HL-60/S4 treated with phorbol 12-myristate 13-acetate at 8.2 ng/mL for 4 days and 3 days (cell line): ENCODE measurements around the gene HDAC7.

Experiments
- in situ Hi-C: fragments of 300-500 bp; cut with MboI; formaldehyde crosslinking; loops from 2 replicates; pipeline ENCODE4 v1.15.0; 2022; ENCODE audit warnings: low sequenced_read_pairs

The HDAC7 gene

DNA sequence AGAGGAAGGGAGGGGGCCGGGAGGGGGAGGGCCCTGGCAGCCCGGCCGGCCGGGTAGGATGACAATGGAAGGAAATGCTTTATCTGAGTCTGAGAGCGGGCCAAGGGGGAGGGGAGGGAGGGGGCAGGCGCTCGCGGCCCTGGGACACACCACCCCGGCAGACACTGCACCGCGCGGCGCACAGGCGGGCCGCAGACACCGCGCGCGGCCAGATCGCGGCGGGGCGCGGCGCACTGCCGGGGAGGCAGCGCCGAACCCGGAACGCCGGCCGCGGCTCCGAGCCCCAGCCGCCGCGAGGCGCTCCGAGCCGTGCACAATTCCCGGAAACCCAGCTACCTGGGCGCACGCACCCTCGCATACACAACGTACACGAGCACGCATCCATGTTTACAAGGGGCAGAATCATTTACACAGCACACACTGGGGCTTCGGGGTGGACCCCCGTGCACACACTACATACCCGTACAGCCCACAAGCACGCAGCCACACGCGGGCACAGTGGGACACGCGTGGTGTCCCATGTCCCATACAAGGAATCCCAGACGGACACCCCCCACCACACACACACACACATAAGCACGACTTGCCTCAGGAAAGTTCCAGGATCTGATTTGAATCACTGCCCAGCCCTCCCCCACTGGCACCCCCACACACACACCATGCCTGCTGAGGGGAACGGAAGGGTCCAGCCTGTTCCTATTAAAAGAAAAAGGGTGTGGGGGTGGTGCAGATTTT lies at the start of gene HDAC7:
Gene HDAC7 (minus strand): TSS at position 8 of the 735 bp plus-strand sequence. CDS start 118 bp downstream, outside the sequence.
- in situ Hi-C loops, result no loop called here

DNA sequence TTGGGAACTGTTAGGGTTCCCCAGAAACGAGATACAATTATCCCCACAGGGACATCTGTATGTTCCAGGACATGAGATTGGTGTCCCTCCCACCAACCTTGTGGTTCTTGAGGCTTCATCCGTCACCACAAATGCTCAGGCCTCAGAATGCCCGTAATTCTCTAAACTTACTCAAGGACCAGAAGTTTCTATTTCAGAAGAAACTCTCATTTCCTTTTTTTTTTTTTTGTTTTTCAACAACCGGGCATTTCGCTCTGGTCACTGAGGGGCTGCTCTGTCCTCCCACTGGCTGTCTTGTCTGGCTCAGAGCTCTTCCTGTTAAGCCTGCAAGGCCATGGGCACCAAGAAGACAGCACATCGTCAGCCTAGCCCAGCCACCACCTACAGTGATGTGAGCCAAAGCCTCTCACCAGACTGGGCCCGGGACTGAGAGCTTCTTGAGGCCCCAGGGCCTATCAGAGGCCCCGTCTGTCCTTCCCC lies 48.9 kb upstream of the HDAC7 start:
- in situ Hi-C loops, result no loop called here

DNA sequence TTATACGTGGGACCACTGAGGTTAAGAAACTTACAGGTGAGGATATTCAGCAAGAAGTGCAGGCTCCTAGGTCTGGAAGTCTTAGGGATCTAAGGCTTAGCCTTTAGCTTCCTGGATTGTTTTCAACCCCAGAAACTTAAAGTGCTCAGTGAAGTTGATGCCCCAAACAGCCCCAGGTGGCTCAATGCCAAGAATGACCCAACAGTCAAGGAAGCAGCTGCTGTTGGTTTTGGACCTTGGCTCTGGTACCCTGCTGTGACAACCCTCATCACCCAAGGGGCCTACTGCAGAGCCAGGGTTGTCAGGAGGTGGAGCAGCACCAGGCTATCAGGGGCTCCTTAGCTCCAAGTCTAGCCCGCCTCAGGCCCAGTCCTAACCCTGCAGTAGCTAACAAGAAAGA lies 48.3 kb upstream of the HDAC7 start:
- in situ Hi-C loops, result no loop called here

DNA sequence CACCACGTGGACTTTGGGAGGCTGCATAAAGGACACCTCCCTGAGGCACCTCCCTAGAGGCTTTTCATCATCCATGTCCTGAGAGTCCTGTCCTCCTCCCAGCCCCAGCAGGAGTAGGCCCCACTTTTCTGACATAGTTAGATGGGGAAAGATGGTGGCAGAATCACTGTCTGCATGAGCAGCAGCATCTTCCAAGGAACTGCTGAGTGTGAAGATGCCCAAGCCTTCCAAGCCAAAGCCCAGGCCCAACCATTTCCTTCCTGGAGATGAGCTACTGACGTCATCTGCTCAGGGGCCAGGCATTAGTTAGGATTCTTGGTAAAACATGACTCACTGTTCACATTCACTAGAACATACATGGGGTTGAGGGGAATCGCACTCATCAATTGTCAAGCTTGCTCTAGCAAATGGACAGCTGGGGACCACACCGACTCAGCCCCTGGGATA lies 47.8 kb upstream of the HDAC7 start:
- in situ Hi-C loops, result no loop called here

DNA sequence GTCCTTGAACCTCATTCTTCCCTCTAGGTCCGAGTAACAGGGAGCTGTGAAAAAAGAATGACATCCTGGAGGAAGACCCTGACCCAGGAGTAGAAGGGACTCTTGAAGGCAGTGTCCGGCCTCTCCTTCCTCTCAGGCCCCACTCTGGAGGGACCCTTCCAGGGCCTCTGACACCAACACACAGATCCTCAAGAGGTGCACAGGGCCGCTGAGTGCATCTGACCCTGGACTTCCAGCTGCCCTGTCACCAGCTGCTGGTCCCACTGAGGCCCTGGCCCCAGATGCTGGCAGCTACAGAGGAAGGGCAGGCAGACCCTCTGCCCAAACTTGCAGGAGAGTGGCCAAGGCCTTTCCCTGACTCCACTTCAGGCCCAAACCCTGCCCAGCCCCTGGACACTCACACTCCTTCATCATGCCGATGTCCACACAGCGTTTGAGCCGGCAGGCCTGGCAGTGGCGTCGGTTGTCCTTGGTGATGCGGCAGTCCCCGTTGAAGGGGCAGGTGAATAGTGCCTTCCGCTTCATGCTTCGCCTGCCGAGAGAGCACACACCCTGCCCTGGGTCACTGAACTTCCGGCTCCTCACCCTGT lies 45.0 kb upstream of the HDAC7 start:
- in situ Hi-C loops, result no loop called here

DNA sequence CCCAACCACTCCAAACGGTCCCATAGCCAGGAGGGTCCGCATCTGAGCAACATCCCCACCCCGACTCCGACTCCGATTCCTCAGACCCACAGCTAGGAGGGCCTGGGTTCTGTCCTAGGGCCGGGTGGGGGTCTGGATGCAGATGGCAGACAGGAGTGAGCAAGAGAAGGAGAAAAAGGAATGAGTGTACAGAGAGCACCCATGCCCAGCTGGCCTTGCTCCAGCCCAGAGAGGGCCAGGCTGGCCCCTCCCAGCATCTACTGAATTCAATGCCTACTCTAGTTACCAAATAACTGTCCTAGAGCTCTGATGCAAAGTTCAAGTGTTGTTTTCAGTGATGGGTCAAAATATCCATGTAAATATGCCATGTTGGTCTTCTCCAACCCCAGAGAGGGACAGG lies 44.3 kb upstream of the HDAC7 start:
- in situ Hi-C loops, result no loop called here

DNA sequence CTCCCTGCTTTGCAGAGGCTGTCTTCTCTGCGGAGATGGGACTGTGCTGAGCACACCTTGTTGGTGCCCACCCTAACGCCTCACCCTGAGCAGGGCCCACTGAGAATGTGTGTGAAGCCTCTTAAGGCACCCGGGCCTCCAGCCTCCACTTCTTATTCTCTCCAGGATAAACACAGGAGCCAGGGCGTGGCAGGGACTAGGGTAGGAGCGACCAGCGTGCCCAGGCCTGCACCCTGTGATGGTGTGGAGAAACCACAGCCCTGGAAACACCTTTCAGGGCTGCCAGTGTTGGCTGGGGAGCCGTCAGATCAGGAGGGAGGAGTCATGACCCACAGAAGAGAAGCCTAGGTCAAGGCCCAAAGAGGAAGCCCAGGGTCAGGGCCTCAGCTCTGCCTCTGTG lies 43.8 kb upstream of the HDAC7 start:
- in situ Hi-C loops, result no loop called here

DNA sequence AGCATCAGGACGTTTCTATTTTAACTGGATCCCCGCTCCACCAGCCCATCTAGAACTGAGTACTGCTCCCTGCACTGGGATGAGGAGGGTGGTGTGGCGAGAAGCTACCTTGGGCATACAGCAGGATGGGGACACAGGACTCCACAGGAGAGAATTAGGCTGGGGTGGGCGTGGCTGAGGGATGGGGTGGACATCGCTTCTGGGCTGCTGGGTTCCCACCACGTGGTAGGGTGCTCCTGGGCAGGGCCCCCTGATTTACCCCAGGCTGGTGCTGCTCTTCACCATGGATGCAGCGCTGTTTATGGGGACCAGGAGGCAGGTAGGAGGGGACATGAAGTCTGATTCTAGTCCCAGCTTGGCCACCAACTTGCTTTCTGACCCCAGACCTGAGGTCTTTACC lies 43.2 kb upstream of the HDAC7 start:
- in situ Hi-C loops, result no loop called here

DNA sequence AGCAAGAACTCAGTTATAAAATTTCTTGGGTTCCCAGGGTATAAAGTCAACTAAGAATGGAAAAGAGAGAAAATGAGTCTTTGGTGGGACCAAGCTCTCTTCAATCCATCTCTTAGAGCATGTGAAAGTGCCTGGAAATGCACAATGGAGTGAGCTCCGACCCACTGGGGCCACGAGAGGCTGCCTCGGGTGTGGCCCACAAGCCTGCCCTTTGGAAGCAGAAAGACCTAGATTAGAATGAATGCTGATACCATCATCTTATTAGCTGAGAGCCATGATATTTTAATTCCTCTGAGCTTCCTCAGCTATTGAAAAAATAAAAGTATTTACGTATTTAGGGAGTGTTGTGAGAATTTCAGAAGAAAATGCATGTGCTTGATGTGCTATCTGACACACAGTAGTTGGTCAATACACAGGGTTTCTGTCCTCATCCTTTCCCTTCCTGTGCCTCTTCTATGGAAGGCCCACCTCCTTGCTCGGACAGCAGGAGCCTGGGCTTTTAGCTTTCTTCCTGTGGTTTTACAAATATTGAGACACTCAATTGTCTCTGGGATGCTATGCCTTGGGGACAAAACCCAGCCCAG lies 42.6 kb upstream of the HDAC7 start:
- in situ Hi-C loops, result no loop called here

DNA sequence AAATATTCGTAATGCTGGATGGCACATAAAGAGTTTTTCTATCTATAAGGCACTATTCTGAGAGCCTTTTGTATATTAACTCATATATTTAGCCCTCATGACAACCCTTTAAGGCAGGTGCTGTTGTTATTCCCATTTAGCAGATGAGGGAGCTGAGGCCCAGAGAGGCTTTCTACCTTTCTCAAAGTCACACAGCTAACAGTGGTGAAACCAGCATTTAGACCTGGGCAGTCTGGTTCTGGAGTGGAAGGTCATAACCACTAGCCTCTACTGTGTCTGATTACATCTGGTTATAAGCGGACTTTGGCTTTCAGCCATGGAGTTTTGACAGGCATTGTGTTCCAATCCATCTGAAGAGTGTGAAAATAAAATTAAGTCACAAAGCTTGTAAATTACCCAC lies 41.2 kb upstream of the HDAC7 start:
- in situ Hi-C loops, result no loop called here

DNA sequence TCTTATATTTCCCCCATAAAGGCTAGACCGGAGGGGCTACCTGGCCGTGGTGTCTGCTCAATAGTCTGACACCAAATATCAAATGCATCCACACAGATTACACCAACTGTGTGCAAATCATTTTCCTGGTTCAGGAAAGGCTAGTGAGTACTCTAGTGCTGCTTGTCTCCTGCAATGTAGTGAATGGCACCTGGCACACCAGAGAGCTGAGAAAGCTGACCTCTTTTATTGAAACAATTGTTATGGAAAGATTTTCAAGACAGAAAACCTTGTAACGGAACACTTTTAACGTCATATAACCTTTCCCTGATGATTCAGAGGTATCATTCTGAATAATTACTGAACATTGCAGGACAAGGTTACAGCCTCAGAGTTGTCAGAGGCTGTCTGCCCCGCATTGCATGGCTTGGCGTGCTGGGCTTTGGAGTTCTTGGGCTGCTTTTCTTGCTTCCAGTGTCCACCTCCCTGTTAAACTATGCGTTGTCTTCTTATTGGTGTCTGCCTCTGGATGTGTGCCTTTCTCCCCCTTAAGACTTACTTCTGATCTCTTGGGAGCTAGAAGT lies 40.7 kb upstream of the HDAC7 start:
- in situ Hi-C loops, result no loop called here

DNA sequence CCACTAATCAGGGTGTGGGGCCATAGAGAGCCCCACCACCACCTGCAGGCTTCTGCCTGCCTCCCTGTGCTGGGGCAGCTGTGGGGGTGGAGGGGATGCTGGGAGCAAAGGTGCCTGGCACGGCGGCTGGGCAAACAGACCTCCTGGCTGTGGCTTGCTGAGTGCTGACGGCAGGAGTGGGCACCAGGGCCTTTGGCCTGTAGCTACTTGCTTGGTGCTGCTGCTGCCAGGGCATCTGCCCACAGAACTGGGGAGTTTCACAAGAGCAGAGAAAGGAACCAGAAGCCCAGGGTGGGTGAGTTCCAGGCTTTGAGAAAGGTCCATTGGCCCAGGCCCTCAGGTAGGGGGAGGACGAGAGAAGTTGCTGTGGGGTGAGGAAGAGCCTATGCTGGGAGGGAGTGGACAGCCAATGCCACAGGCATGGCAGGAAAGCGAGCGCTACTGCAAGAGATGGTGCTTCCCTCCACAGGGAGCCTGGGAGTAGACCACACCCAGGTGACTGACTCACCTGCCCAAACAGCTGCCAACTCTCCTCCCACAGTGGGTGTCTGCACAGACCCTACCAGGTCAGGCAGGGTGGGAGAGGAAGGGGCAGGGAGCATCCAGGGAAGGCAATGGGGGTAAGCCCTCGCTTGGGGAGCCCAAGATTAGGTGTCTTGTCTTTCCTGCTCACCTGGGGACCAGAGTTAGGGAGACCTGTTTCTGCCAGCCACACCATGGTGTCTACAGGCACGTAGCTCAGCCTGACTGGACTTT lies 39.0 kb upstream of the HDAC7 start:
- in situ Hi-C loops, result no loop called here

DNA sequence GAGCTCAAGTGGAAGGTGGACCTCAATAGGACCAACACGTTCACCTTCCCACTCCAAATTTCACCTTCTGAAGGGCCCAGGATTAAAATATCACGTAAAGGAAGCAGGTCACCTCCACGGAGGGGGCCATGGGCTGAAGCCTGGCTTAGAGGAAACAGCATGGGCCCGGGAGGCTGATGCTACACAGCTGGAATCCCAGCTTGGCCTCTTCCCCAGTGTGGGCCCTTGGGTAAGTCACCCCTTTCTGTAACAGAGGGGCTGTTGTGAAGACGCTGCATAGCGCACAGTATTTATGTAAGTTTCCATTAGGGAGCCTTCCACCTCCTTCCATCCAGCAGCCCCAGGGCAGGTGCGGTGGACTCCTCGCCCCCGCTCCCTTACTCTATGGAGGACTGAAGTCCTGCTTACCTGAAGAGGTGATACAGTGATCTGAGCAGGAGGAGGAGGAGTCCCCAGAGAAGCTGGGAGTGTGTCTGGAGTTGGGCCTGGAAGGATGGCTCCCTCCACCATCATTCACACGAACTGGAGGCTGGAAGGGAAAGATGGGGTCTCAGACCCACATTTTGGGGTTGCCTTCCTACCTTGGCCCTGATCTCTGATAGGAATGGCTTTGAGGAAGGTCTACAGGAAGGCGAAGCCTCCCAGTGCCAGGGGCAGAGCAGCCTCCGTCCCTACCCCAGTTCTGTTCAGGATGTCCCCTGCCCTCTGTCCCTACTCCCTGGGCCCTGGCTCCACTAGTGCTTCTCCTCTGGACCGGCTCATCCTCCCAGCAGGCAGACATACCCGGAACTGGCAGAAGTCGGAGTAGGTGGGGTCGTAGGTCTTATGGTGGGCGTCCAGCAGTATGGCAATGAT lies 37.2 kb upstream of the HDAC7 start:
- in situ Hi-C loops, result no loop called here

DNA sequence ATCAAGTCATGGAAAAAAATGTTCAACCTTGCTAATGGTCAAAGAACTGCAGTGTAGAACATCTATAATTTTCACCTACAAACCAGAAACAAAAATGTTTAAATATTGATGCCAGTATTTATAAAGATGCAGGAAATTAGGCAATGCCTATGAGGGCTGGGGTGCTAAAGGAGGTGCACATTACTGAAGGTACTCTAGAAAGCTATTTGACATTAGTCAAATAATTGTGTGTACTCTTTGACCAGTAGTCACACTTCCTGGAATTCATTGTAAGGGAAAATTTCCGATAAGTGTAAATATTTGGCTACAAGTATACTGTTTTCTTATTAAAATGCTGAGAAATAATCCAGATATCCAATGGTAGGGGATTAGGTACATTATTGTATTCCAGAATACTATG lies 36.4 kb upstream of the HDAC7 start:
- in situ Hi-C loops, result no loop called here

DNA sequence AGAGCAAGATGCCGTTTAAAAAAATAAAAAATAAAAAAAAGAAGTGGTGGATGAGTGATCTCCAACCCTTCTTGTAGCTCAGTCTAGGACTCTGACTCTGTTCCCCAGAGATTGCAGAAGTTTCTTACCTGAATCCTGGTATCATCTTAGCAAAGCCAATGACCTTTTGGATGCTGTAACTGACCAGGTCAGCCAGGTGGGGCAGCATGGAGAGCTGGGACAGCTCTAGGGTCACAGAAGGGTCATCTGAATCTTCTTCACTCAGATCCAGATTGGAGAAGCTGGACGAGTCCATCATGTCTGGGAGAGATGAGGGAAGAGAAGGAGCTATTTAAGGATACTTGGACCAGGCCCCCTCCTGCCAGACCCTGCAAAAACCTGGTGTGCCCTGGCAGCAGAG lies 35.8 kb upstream of the HDAC7 start:
- in situ Hi-C loops, result no loop called here

DNA sequence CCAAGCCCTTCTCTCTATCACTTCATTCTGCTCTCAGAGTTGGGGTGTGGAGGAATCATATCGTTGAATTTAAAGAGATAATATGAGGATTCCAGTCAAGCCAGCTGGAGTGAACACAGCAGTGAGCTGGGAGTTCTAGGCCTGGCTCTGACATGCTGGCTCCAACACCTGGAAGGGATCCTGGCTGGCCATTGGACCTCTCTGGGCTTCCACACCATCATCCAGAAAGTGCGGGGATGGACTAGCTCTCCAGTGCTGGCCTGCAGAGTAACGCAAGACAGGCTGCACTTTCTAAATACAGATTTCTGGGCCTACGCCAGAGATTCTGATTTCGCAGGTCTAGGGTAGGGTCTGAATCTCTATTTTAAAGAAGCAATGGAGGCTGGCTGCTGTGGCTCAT lies 34.8 kb upstream of the HDAC7 start:
- in situ Hi-C loops, result no loop called here

DNA sequence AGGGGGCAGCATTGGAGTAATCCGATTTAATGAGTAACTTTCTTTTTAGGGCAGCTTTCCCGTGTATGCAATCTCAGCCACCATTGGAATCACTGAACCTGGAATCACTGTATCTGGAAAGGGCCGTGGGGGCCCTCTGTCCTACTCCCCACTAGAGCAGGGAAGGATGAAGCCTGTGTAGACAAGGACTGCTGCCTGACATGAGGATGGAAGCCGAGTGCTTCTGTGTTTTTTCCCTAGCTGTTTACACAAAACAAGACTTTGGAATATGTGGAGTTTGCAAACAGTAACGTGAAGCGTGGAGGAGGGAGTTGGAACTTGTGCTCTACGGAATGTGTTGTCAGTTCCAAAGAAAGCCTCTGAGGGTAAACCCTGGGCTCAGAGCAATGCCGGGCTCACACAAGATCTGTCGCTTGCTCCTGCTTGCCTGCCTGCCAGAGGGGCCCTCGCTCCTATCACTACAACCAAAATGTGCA lies 32.4 kb upstream of the HDAC7 start:
- in situ Hi-C loops, result no loop called here

DNA sequence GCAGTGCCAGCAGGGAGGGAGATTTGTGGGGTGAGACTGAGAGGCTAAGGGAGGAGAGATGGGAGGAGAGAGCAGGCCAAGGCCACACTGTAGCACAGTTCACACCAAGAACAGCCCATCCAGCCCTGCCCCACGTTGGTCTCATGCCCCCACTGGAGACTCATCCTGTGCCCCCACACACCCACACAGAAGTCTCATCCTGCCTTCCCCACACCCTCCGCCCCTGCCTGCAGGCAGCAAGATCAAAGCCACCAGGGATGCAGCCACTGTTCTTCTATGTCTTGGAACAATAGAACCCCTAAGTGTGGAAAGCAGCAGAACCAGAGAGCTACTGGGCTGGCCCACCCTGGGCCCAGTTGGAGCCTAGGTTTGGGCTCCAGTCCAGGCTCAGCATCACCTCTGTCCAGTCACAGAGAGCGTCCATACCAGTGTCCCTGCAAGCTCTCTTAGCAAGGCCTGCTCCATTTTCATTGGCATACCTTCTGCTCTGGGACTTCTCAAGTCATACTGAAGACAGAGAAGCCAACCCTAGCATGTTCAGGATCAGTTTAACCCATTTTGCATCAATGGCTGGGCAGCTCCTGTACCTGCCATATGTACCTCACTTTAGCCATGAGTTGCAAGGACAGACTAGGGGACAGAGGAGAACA lies 31.7 kb upstream of the HDAC7 start:
- in situ Hi-C loops, result no loop called here
